ENCODE measurements around the gene NEK6.

Gene NEK6

GRCh38 chr9:124363326-124364096 is 105.8 kb downstream of the NEK6 start:
- TF ChIP-seq SIN3A (IDR thresholded peaks at IDR 0.05; ENCODE audit: borderline replicate concordance, insufficient read depth, low read length), result no peak
- TF ChIP-seq TAF1 (IDR thresholded peaks at IDR 0.05; ENCODE audit: borderline replicate concordance, insufficient read depth, low read length), result no peak
- no peak for TF ChIP-seq POLR2AphosphoS5 (IDR thresholded peaks at IDR 0.05; ENCODE audit: low read depth, low read length)
- no peak for TF ChIP-seq FOXP2 (optimal IDR thresholded peaks at IDR 0.05; ENCODE audit: borderline replicate concordance, extremely low read depth, extremely low read length, insufficient read depth)
- TF ChIP-seq, protein P1, sequence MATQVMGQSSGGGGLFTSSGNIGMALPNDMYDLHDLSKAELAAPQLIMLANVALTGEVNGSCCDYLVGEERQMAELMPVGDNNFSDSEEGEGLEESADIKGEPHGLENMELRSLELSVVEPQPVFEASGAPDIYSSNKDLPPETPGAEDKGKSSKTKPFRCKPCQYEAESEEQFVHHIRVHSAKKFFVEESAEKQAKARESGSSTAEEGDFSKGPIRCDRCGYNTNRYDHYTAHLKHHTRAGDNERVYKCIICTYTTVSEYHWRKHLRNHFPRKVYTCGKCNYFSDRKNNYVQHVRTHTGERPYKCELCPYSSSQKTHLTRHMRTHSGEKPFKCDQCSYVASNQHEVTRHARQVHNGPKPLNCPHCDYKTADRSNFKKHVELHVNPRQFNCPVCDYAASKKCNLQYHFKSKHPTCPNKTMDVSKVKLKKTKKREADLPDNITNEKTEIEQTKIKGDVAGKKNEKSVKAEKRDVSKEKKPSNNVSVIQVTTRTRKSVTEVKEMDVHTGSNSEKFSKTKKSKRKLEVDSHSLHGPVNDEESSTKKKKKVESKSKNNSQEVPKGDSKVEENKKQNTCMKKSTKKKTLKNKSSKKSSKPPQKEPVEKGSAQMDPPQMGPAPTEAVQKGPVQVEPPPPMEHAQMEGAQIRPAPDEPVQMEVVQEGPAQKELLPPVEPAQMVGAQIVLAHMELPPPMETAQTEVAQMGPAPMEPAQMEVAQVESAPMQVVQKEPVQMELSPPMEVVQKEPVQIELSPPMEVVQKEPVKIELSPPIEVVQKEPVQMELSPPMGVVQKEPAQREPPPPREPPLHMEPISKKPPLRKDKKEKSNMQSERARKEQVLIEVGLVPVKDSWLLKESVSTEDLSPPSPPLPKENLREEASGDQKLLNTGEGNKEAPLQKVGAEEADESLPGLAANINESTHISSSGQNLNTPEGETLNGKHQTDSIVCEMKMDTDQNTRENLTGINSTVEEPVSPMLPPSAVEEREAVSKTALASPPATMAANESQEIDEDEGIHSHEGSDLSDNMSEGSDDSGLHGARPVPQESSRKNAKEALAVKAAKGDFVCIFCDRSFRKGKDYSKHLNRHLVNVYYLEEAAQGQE (IDR thresholded peaks at IDR 0.05; ENCODE audit: insufficient read depth in 1 of 2, low read depth in 2 of 2, low read length in 2 of 2), result no peak

- TF ChIP-seq FOXP2 (optimal IDR thresholded peaks at IDR 0.05; ENCODE audit: borderline replicate concordance, extremely low read depth, extremely low read length, insufficient read depth) (no peak), POLR2AphosphoS5 (IDR thresholded peaks at IDR 0.05; ENCODE audit: low read depth, low read length) (no peak), SIN3A (IDR thresholded peaks at IDR 0.05; ENCODE audit: borderline replicate concordance, insufficient read depth, low read length) (no peak), TAF1 (IDR thresholded peaks at IDR 0.05; ENCODE audit: borderline replicate concordance, insufficient read depth, low read length) (no peak)
- TF ChIP-seq, protein P1 (IDR thresholded peaks at IDR 0.05; ENCODE audit: insufficient read depth in 1 of 2, low read depth in 2 of 2, low read length in 2 of 2), result no peak
Observed at GRCh38 chr9:124364141-124364540, 106.4 kb downstream of the NEK6 start.

GRCh38 chr9:124365036-124365435 is 107.3 kb downstream of the NEK6 start:
- TF ChIP-seq POLR2AphosphoS5 (IDR thresholded peaks at IDR 0.05; ENCODE audit: low read depth, low read length) (no peak), FOXP2 (optimal IDR thresholded peaks at IDR 0.05; ENCODE audit: borderline replicate concordance, extremely low read depth, extremely low read length, insufficient read depth) (no peak), TAF1 (IDR thresholded peaks at IDR 0.05; ENCODE audit: borderline replicate concordance, insufficient read depth, low read length) (no peak), SIN3A (IDR thresholded peaks at IDR 0.05; ENCODE audit: borderline replicate concordance, insufficient read depth, low read length) (no peak)
- TF ChIP-seq, protein P1 (IDR thresholded peaks at IDR 0.05; ENCODE audit: insufficient read depth in 1 of 2, low read depth in 2 of 2, low read length in 2 of 2), result no peak

DNA sequence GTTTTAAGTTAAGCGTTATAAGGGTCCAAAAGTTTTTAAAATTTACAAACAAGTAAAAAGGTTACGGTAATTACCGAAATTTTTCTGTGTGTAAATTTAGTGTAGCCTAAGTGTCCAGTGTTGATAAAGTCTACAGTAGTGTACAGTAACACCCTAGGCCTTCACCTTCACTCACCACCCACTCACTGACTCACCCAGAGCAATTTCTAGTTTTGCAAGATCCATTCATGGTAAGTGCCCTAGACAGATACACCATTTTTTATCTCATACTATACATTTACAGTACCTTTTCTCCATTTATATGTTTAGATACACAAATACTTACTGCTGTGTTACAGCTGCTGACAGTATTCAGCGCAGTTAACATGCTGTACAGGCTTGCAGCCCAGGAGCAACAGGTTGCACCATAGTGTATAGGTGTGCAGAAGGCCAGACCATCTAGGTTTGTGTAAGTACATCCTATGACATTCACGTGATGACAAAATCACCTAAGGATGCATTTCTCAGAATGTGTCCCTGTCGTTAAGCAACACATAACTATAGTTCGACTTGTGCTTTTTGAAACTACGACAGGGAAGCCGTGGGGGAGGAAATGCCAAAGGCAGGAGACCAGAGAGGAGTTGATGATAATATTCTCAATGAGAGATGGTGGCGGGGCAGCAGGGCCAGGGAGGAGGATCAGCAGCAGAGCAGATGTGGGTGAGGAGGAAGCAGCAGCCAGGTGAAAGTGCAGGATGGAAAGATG is 108.9 kb downstream of the NEK6 start:
- TF ChIP-seq, protein P1 (IDR thresholded peaks at IDR 0.05; ENCODE audit: insufficient read depth in 1 of 2, low read depth in 2 of 2, low read length in 2 of 2), result no peak

Measured in PFSK-1 (cell line).